ENCODE measurements around the gene EPO.

The EPO gene

GRCh38 chr7:100720279-100720670 is at the start of gene EPO:
TSS of gene EPO (plus strand) at chr7:100720468. CDS start at chr7:100720981, 513 bp downstream.
- DNase-seq = no peak

GRCh38 chr7:100671353-100672327 is 48.6 kb upstream of the EPO start:
- no peak for DNase-seq

GRCh38 chr7:100673302-100673941 is 46.8 kb upstream of the EPO start, which contains the start of gene GNB2:
TSS of gene GNB2 (plus strand) at chr7:100673740. CDS start at chr7:100676266, 2,526 bp downstream.
- peak; percentile 99 for DNase-seq

GRCh38 chr7:100673942-100674410 is 46.3 kb upstream of the EPO start:
- DNase-seq = peak; percentile 22

- no peak for DNase-seq
Measured at GRCh38 chr7:100674411-100675104, 45.7 kb upstream of the EPO start.

- no peak for DNase-seq
Measured at GRCh38 chr7:100675105-100675451, 45.2 kb upstream of the EPO start.

GRCh38 chr7:100675581-100676350 is 44.5 kb upstream of the EPO start:
- DNase-seq = peak; percentile 79

GRCh38 chr7:100676501-100677306 is 43.6 kb upstream of the EPO start:
- no peak for DNase-seq

- no peak for DNase-seq
Measured at GRCh38 chr7:100677308-100678267, 42.7 kb upstream of the EPO start.

- no peak for DNase-seq
Measured at GRCh38 chr7:100678291-100678984, 41.8 kb upstream of the EPO start.

GRCh38 chr7:100679129-100679926 is 40.9 kb upstream of the EPO start:
- no peak for DNase-seq

GRCh38 chr7:100679927-100680575 is 40.2 kb upstream of the EPO start:
- DNase-seq = peak; percentile 33

- DNase-seq = no peak
Measured at GRCh38 chr7:100680576-100681271, 39.5 kb upstream of the EPO start.

GRCh38 chr7:100681491-100682227 is 38.6 kb upstream of the EPO start:
- no peak for DNase-seq

GRCh38 chr7:100682228-100682741 is 38.0 kb upstream of the EPO start:
- DNase-seq = peak; percentile 70

GRCh38 chr7:100682991-100683658 is 37.1 kb upstream of the EPO start:
- DNase-seq = no peak

Measured in EL (cell line).